A673 (cell line): ENCODE results near the gene EEIG2. TPM values are rescaled to one million over a fixed set of nuclear protein-coding genes. Genes with fewer than 3 reads are reported as not detected.

Experiments used
- BruUV-seq: library from RNA; stranded (reverse); fragments of 400-500 nt; replicated peaks from 2 replicates; lab custom pipeline; 2021; lab: Mats Ljungman, UMichigan
- CTCF ChIA-PET: fragments of 300-600 bp; sonication (Branson Sonifier 250); formaldehyde crosslinking; loops from one replicate; lab custom pipeline; 2022; ENCODE audit warnings: antibody characterized with exemption; lab: Charles Lee
- POLR2A ChIA-PET: fragments of 300-600 bp; sonication (Branson Sonifier 250); formaldehyde crosslinking; loops from one replicate; lab custom pipeline; 2022; ENCODE audit warnings: antibody characterized with exemption; ENCODE audit not compliant: low non-redundant PET; lab: Charles Lee
- DNase-seq: peaks from one replicate; pipeline ENCODE4 v3.0.0-alpha.2; 2015; ENCODE audit warnings: low spot score
- H3K27ac ChIP-seq: fragments of 200-600 bp; sonication (generic); 2 replicates; pipeline ENCODE4 v1.5.1; 2016; ENCODE audit warnings: mixed run types, low read depth, mild to moderate bottlenecking, mixed read lengths, antibody characterized with exemption, low read length; ENCODE audit not compliant: poor library complexity, severe bottlenecking
- H3K27me3 ChIP-seq: fragments of 200-600 bp; sonication (generic); replicated peaks from 2 replicates; pipeline ENCODE4 v1.6.1; 2017; ENCODE audit warnings: mixed run types, low read depth, mild to moderate bottlenecking, mixed read lengths, antibody characterized with exemption, low read length; ENCODE audit not compliant: insufficient read depth, poor library complexity
- H3K36me3 ChIP-seq: fragments of 200-600 bp; sonication (generic); 2 replicates; pipeline ENCODE4 v1.6.1; 2016; ENCODE audit warnings: mixed run types, mild to moderate bottlenecking, mixed read lengths, antibody characterized with exemption, low read length; ENCODE audit not compliant: insufficient read depth, poor library complexity, severe bottlenecking
- H3K4me1 ChIP-seq: fragments of 200-600 bp; sonication (generic); 2 replicates; pipeline ENCODE4 v1.6.1; 2017; ENCODE audit warnings: mixed run types, mild to moderate bottlenecking, mixed read lengths, antibody characterized with exemption, low read length; ENCODE audit not compliant: insufficient read depth, poor library complexity, severe bottlenecking
- H3K4me3 ChIP-seq: fragments of 200-600 bp; sonication (generic); 2 replicates; pipeline ENCODE4 v1.5.1; 2016; ENCODE audit warnings: low read depth, mixed run types, mild to moderate bottlenecking, mixed read lengths, low read length; ENCODE audit not compliant: poor library complexity, severe bottlenecking
- H3K9me3 ChIP-seq: fragments of 200-600 bp; sonication (generic); 2 replicates; pipeline ENCODE4 v1.6.1; 2016; ENCODE audit warnings: mixed run types, low read depth, mild to moderate bottlenecking, mixed read lengths, antibody characterized with exemption, low read length; ENCODE audit not compliant: poor library complexity, severe bottlenecking
- EZH2 ChIP-seq: fragments of 200-600 bp; sonication (generic); IDR thresholded peaks from 2 replicates; pipeline ENCODE4 v1.6.1; 2017; ENCODE audit warnings: borderline replicate concordance, low read depth, mild to moderate bottlenecking, mixed read lengths, antibody characterized with exemption, low read length; ENCODE audit not compliant: poor library complexity, severe bottlenecking
- intact Hi-C: fragments of 100-400 bp; cut with micrococcal nuclease; formaldehyde crosslinking; loops from one replicate; pipeline ENCODE4 v1.10.0; 2022; ENCODE audit not compliant: unreplicated experiment
- total RNA-seq: library from RNA; stranded (reverse); gene quantifications from 2 replicates; pipeline ENCODE4 v1.2.3, GENCODE V29; 2021
- TF ChIP-seq, protein P1 (sequence below): fragments of 300-800, 200-600 bp; sonication (generic); conservative IDR thresholded peaks from 2 replicates; pipeline ENCODE4 v1.5.1; 2017; ENCODE audit warnings: low read depth, mild to moderate bottlenecking, antibody characterized with exemption, low read length, moderate library complexity, mixed read lengths

Gene EEIG2
- total RNA-seq, 1 experiment from 2014 or later = 14.6 TPM

DNA sequence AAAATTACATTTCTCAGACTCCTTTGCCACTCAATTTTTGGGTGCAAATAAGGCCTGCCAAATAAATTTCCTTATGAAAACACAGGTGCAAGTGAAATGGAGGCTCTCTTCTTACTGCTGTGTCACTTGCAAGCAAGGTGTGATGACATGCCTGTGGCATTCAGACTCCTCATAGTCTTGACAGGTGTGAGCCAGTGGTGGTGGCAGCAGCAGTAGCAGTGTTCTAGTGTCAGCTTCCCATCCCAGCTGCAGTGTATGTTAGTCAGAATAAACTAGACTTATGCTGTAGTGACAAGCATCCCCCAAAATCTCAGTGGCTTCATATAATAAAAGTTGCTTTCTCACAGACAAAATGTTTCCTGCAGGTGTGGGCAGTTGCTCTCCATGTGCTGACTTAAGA, 3.8 kb upstream of the EEIG2 start:
- DNase-seq = no peak
- Histone ChIP-seq H3K36me3 (no peaks in the 10 kb centered on the region), H3K27ac (no peak overlapping the region), H3K4me3 (no peak overlapping the region), H3K27me3 (no peaks in the 10 kb centered on the region), H3K9me3 (no peaks in the 10 kb centered on the region), H3K4me1 (peaks cover under 1% of the 10 kb centered on the region)
- BruUV-seq = no TSS peak
- ChIA-PET POLR2A (no interaction called here), CTCF (no interaction called here)
- TF ChIP-seq EZH2 = no peak
- intact Hi-C loops = loop anchor here (2.0 kb wide), 1 partner anchor 13 kb away; no protein-coding TSS in a partner anchor

DNA sequence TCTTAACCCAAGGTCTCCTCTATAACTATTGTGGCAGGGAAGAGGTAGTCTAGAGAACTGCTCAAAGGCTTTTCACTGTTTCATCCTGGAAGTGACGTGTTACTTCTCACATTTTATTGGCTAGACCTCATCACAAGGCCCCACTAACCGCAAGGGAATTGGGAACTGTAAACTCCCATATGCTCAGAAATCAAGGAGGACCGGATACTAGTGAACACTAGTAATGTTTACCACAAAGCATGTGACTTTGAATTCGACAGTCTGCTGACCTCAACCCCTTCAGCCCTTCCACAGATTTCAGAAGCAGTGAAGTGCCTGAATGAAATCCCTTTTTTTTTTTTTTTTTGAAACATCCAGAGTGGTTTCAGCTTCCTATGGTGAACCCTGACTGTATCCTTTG, 3.4 kb upstream of the EEIG2 start:
- no peaks in the 10 kb centered on the region for H3K36me3 ChIP-seq
- ChIA-PET POLR2A (no interaction called here), CTCF (no interaction called here)
- H3K4me3 ChIP-seq = no peak overlapping the region
- TF ChIP-seq EZH2 = no peak
- TF ChIP-seq, protein P1, sequence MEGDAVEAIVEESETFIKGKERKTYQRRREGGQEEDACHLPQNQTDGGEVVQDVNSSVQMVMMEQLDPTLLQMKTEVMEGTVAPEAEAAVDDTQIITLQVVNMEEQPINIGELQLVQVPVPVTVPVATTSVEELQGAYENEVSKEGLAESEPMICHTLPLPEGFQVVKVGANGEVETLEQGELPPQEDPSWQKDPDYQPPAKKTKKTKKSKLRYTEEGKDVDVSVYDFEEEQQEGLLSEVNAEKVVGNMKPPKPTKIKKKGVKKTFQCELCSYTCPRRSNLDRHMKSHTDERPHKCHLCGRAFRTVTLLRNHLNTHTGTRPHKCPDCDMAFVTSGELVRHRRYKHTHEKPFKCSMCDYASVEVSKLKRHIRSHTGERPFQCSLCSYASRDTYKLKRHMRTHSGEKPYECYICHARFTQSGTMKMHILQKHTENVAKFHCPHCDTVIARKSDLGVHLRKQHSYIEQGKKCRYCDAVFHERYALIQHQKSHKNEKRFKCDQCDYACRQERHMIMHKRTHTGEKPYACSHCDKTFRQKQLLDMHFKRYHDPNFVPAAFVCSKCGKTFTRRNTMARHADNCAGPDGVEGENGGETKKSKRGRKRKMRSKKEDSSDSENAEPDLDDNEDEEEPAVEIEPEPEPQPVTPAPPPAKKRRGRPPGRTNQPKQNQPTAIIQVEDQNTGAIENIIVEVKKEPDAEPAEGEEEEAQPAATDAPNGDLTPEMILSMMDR = no peak
- no peak overlapping the region for H3K27ac ChIP-seq
- peaks cover 5% of the 10 kb centered on the region for H3K4me1 ChIP-seq
- DNase-seq = no peak
- H3K27me3 ChIP-seq = no peaks in the 10 kb centered on the region
- H3K9me3 ChIP-seq = no peaks in the 10 kb centered on the region
- intact Hi-C loops = loop anchor here (2.0 kb wide), 1 partner anchor 14 kb away; no protein-coding TSS in a partner anchor
- no TSS peak for BruUV-seq

- H3K36me3 ChIP-seq = no peaks in the 10 kb centered on the region
- no peak overlapping the region for H3K27ac ChIP-seq
- TF ChIP-seq EZH2 = no peak
- TF ChIP-seq, protein P1 = no peak
- no peak for DNase-seq
- no peaks in the 10 kb centered on the region for H3K9me3 ChIP-seq
- intact Hi-C loops = loop anchor here (2.0 kb wide), 1 partner anchor 14 kb away; no protein-coding TSS in a partner anchor
- BruUV-seq = no TSS peak
- CTCF ChIA-PET = no interaction called here
- POLR2A ChIA-PET = no interaction called here
- H3K27me3 ChIP-seq = no peaks in the 10 kb centered on the region
- no peak overlapping the region for H3K4me3 ChIP-seq
- peaks cover 9% of the 10 kb centered on the region for H3K4me1 ChIP-seq
These were observed 2.6 kb upstream of the EEIG2 start for GRCh38 chr1:108557296-108557695.
